Posterior cingulate gyrus (tissue), 11 donors: ENCODE data around the gene TBC1D3L.
"Not testable (repeated sequence)": the region's sequence is repeated elsewhere in the genome, so short reads cannot be mapped to it uniquely, and the experiment has no call there.

Source experiments
- DNase-seq, 10 donors: peaks; one replicate each; pipeline versions ENCODE4 v3.0.0 to v3.0.0-alpha.2; 2020 to 2021; ENCODE audit warnings: mixed read lengths in 3 of 10
- intact Hi-C: fragments of 100-400 bp; cut with DNase I; formaldehyde crosslinking; loops from one replicate; pipeline ENCODE4 v1.15.1; 2023

TBC1D3L gene

DNA sequence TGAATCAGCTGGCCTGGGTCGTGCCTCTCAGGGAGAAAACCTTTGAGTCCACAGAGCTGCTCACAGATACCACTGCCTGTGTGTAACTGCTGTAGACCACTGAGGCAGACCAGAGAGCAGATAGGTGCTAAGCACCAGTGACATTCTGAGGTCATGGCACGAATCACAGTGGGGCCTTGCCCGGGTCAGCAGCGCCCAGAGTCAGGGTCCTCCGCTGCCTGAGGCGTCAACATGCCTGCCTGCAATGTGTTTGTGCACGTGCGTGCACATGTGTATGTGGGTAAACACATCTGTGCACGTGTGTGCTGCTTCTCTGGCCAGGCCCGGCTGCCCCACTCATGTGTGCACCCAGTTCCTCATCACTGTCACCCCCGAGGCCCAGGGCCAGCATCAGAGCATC lies at the start of gene TBC1D3L:
TBC1D3L (minus strand) TSS at position 101 of the 400 bp plus-strand sequence. CDS start 1,540 bp downstream, outside the sequence.
- DNase-seq, intact Hi-C loops: not testable (repeated sequence)

DNA sequence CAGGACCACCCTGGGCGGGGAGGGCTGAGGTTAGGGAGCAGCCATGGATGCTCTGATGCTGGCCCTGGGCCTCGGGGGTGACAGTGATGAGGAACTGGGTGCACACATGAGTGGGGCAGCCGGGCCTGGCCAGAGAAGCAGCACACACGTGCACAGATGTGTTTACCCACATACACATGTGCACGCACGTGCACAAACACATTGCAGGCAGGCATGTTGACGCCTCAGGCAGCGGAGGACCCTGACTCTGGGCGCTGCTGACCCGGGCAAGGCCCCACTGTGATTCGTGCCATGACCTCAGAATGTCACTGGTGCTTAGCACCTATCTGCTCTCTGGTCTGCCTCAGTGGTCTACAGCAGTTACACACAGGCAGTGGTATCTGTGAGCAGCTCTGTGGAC lies 14.8 kb upstream of the TBC1D3L start, which contains the start of gene TBC1D3D:
TBC1D3D (plus strand) TSS at position 301 of the 400 bp plus-strand sequence. CDS start 1,585 bp downstream, outside the sequence.
- intact Hi-C loops, result not testable (repeated sequence)

More for the DNA sequence above, 14.8 kb upstream of the TBC1D3L start, which contains the start of gene TBC1D3D:
- DNase-seq, result not testable (repeated sequence)
